Effector CD4-positive, alpha-beta T cell (primary cell): ENCODE measurements around the gene FOSL2.
A peak's percentile ranks its signal among the peaks of the same experiment; 100 is the strongest.

Source experiments
- DNase-seq: peaks from one replicate; pipeline ENCODE4 v3.0.0-alpha.2; 2020

Gene FOSL2

DNA sequence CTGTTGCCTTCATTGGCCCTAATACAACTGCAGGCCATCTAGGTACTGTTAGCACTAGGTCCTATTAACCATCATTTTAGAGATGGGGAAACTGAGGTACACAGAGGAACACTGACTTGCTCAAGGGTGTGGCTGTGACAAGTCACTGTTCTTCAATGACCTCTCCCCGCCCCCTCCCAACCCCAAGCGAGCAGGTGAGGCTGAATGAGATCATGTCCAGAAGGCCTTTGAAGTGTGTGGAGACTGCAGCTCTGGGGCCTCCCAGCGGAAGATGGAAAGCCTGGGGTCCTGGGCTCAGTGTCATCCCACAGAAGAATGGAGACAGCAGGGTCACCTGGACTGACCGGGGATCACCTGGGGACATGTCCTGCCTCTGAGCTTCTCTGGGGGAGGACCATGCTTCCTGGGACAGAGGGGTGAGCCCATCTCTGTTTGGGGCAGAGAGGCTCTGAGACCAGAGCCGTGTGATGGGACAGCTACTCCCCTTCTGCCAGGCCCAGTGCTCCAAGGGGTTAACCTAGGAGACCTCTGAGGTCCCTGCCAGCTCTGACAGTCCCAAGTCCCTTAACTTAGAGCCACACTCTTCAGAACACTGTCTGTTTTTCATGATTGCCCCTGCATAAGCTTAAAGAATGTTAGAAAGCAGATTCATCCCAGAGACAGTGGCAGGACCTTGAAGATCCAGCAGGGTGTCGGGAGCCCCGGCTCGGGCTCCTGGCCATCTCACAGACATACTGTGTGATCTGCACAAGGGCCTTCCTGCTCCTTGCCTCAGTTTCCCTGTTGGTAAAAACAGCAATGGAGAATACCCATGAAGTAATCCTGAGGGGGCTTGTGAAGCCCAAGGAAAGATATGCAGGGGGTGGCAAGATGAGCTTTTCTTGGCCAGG, 16.7 kb upstream of the FOSL2 start:
- no peak for DNase-seq

DNA sequence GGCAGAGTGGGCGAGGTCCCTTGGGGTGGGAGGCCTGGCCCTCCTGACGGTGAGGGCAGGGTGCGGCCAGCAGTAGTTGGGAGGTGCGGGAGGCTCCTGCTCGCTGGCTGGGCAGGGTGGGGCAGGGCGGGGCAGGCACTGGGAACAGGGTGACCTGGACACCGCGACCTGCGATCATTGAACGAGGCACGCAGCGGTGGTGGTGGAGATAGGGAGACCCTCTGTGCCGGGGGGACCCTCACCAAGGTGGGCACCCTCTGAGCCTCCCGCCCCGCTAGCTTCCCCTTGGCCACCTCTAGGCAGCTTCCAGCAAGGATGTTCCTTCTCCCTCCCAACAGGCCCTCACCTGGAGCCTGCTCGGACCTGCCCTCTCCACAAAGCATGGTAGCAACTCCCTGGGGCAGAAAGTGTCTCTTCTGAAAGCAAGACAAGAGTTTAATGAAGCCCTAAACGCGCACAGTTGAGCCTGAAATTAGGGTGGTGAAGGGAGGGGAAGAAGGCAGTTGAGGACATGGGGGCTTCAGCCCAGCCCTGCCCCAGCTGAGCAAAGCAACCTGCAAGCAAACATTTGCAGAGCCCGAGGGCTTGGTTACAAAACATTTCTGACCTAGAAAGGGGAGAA, 15.4 kb upstream of the FOSL2 start:
- DNase-seq, result no peak

GRCh38 chr2:28377984-28378678, 14.5 kb upstream of the FOSL2 start:
- no peak for DNase-seq

- DNase-seq, result no peak
These were observed 13.7 kb upstream of the FOSL2 start for GRCh38 chr2:28378679-28379584.

DNA sequence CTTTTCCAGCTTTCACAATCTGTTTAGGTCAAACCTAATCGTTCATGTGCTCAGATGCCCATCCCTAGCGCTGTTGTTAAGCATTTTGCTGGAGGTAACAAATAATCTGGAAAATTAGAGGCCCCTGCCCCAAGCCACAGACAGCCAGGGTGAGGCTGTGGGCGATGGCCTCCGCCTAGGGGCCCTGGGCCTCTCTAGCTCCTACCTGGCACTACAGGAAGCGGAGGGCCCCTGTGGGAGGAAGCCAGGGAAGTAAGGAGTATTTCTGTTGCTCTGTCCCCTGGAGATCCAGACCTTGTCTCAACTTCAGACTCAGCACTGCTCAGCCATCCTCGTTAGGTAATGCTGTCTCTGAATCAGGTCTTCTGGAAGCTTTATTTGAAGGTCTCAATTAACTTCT, 12.4 kb upstream of the FOSL2 start:
- no peak for DNase-seq

DNA sequence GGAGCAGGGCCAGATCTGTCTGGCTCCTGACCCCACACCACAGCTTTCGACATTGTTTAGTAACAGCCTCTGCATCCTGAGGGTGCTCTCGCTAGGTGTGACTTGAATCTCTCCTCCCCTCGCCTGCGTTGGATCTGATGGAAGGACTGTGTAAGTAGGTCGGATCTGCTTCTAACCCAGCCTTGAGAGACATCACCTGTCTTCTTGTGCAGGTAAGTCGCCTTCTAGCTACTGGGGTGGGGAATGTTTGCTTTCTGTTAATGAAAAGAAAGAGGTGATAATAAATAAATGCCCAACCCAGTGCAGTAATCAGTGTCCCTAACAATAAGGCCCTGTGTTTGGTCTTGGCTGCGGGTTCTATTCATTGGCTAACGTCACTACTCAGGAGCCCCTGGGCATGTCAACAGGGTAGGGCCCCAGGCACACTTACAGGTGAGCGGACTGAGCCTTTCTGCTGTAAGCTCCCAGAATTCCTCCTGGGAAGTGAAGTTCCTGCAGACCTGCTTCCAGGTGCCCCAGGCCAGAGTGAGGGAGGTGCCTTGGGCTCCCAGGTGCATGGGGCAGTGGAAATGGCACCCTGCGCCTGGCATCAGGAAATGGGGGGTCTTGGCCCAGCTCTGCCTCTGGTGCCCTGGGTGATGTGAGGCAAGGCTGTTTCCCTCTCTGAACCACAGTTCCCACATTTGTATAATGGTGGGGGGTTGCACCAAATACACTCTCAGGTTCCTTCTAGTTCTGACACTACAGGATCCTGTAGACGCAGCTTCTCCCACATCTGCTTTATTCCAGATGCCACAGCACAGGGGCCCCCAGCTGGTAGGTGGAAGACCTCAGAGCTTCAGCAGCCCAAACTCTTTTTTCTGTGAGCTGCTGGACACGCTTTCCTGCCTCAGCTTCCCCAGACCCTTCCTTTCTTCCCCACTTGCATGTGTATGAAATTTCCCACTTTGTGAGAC, 11.2 kb upstream of the FOSL2 start:
- no peak for DNase-seq

DNA sequence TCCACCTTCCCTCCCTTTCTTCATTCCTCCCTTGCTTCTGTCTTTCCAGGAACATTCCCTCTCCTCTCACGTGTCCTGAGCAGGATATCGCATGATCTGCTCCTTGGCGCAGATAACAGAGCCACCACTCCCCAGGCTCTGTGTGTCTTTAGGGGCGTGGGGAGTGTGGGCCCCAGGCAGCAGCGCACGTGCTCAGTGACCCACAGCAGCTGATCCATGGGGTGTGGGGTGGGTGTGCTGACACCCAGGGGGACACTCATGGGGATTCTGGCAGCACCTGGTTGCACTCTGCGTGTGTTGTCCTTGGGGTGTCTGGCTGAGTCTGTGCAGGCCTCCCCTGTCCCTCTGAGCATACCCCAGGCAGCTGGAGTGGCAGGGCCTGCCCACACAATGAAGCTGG, 9.9 kb upstream of the FOSL2 start:
- no peak for DNase-seq

- DNase-seq, result no peak
These were observed 5.3 kb upstream of the FOSL2 start for GRCh38 chr2:28387082-28387960.

DNA sequence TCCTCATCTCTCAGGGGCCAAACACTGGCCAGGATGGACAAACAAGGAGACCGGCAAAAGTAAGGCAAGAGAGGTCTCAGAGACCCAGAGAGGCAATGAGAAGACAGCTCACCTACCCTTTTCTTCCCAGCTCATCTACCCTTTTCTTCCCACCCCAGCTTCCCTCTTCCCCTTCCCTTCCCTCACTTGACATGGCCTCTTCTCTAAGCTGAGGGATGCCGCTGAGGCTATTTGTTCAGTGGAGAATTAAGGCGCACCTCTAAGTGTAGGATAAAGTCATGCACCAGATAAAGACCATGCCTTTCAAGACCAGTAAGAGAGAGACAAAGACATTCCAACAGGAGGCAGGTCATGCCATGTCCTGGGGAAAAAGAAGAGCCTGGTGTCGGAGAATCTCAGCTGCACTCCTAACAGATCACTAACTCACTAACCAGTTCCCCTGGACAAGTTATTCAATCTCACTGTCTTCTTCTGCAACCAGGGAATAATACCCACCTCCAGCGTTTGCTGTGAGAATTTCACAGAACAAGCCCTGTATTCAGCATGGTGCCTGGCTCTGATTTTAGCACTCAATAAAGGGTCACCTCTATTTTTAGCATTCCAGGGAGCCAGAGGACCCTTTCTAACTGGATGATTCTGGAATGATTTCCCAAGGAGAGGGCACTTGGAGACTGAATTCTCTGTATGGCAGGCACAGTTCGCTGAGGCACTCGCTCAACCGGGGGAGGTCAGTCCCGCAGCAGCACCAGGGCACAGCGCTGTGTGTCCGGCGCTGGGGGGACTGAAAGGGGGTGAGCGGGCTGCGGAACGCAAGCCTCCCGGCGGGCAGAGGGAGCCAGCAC, 3.0 kb upstream of the FOSL2 start:
- DNase-seq, result no peak

DNA sequence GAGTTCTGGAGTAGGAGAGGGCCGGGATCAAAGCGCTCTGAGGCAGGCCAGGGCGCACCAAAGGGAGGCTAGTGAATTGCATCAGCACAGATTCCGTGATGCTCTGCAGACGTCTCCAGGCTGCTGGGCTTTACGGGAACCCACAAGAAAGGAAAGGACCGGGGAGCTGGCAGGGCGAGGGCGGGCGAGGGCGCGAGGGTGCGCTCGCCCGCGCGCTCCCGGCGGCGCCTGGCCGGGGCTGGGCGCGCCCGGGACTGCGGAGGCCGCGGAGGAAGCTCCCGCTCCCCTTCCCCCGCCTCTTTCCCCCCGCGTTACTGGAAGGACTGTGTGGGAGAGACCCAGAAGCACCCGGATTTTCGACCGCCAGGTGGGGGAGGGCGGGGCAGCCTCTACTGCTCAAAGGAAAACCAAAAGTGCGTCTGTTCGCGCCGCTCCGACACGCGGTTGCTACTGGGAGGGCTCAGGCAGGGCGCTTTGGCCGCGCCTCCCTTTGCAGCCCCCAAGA, 2.4 kb upstream of the FOSL2 start:
- DNase-seq, result peak; percentile 78

GRCh38 chr2:28390746-28391563, 1.7 kb upstream of the FOSL2 start:
- no peak for DNase-seq

DNA sequence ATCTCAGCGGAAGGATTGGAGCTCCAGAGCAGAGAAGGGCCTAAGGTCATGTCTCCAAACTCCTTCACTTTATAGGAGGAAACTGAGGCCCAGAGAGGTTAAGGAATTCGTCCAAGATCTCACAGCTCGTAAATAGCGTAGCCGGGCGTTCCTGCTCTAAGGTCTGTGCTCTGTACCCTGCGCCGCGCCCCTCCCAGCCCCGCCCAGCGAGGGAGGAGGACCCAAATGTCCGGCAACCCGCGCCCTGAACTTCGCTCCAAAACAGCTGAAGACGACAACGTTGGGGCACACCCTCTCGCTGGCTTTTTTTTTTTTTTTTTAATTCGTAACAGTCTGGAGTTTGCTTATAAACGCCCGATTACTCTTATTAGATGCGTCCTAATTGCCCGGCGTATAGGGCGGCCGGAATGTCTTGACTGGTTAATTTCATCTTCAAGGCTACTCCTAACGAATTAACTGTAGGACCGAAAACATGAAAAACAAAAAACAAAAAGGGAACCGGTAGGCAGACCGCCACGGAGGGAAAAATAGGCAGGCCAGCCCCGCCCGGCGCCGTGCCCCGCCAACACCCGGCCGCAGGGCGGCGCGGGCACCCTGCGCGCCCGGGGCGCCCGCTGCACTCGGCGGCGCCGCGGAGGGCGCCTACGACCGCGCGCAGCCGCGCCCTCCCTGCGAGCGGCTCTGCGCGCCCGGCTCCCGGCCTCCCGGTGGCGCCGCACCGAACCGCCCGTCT, 928 bp upstream of the FOSL2 start:
- peak; percentile 42 for DNase-seq

- DNase-seq, result peak; percentile 23
These were observed 617 bp downstream of the FOSL2 start for GRCh38 chr2:28393114-28393836.

DNA sequence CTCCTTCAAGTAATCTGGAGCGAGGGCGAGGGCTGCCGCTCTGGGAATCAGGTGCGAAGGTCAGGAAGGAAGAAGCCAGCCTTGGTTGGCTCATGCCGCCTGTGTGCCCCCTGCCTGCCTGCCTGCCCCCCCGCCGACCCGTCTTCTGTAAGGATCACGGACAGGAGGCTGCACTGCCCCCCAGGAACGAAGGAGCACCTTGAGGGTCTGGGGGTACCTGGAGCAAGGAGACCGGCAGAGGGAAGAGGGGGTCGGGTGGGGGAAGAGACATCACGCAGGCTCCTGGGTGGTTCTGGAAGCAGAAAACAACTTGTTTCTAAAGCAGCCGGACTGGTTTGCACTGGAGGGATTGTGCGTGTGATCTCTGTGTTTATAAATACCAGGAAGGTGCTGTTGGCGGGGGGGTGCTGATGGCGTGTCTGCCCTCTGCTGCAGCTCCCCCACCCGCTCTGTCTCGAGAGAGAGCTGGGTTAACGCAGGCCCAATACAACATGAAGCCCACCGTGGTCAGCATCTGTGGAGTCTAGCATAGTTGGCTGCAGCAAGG, 1.7 kb downstream of the FOSL2 start:
- no peak for DNase-seq

DNA sequence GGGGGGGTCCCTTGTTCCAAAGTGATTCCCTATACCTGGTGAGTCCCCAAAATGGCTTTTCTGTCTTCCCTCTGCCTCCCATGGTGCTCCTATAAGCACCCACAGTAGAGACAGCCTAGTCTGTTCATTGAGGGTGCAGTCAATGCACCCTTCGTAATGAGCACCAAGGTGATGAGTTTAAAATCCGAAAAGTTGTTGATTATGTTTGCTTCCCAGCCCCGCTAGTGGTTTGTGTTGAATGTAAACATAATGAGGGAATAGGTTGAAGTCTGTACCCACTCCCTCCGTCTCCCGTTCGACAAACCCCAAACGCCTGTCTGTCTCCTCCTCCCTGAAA, 2.3 kb downstream of the FOSL2 start:
- DNase-seq, result no peak

GRCh38 chr2:28395334-28396061, 2.8 kb downstream of the FOSL2 start:
- no peak for DNase-seq
